HG02610 (cell line): ENCODE data around the gene CDH24.
A peak's percentile ranks its signal among the peaks of the same experiment; 100 is the strongest.

Experiments
- ATAC-seq: cut with Tn5 transposase; IDR thresholded peaks from one replicate; pipeline ENCODE4 v1.9.1; 2021; ENCODE audit warnings: mild to moderate bottlenecking, moderate library complexity; ENCODE audit not compliant: unreplicated experiment

The CDH24 gene

DNA sequence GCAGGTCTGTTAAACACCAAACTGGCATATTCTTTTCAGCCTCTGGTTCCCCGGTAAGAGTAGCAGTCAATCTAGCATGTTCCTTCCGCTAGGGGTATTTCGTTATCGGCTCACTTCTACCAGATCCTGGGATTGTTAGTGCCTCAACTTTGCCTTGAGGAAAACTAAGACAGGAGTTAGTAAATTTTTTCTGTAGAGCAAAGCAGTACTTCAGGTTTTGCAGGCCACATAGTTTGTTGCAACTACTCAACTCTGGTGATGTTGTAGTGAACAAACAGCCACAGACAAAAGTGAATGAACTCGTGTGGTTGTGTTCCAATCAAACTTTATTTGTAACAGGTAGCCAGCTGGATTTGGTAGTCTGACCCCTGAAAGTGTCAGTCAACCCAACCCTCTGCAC lies 6.3 kb upstream of the CDH24 start:
- no peak for ATAC-seq

- no peak for ATAC-seq
Observed at GRCh38 chr14:23062002-23062401, 4.7 kb upstream of the CDH24 start.

DNA sequence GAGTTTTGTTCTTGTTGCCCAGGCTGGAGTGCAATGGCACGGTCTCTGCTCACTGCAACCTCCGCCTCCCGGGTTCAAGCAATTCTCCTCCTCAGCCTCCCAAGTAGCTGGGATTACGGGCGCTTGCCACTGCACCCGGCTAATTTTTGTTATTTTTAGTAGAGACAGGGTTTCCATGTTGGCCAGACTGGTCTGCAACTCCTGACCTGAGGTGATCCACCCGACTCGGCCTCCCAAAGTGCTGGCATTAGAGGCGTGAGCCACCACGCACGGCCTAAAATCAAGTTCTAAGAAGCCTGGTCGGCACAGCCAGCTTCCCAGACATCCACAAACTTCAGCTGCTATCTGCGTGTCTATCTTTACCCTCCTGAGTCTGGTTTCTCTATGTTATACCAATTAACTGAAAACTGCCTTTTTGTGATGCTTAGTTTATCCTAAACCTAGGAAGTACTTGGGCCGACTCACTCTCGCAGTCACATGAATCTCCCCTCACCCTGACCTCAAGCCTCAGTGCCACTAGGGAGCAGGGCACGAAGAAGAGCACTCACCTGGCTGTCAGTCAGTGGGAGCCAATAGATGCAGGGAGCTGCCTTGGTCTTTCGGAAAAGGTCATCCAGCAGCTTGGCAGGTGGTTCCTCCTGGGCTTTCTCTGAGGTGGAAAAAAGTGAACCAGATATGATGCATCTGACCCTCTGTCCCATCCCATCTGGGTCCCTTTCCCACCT lies 3.4 kb upstream of the CDH24 start:
- no peak for ATAC-seq

- no peak for ATAC-seq
Observed at GRCh38 chr14:23058654-23059504, 1.6 kb upstream of the CDH24 start.

DNA sequence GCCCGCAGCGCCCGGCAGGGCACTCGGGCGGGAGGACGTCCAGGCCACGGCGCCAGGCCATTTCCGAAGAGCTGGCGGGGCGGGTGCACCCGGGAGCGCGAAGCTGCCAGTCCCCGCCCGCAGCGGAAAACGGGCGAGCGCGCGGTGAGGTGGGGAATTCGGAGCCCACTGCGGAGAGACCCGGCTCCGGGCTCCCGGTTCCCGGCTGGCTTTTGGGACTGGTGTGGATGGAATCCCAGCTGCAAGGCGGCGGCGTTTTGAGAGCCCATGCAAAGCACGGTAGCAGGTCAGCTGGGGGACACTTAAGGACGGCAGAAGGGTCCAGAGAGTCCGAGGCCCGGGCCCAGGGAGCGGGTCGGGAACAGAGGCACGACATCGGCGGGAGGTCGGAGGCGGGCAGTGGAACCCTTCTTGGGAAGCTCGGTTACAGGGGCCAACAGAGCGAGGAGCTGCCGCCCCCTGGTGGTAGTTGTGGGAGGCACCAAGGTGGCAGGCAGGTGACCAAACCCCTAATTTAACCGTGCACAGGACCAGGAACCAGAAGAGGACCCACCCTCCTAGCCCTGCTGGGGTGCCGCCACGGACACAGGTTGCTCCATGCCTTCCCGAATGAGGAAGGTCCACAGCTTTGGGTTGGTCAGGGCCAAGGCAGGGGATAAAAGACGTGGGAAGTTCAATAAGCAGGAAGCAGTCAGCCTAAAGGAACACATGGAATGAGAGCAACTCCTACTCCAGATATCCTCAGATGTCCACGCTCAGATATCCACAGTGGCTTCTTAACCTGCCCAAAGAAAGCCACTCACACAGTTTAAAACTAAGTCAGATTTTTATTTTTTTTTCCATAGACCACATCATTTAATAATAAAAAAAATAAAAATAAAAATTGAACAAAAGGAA lies 685 bp upstream of the CDH24 start:
- peak; percentile 49 for ATAC-seq

GRCh38 chr14:23056145-23056955 lies 970 bp downstream of the CDH24 start:
- ATAC-seq: peak; percentile 55

- ATAC-seq: no peak
Observed at GRCh38 chr14:23055621-23056144, 1.6 kb downstream of the CDH24 start.

DNA sequence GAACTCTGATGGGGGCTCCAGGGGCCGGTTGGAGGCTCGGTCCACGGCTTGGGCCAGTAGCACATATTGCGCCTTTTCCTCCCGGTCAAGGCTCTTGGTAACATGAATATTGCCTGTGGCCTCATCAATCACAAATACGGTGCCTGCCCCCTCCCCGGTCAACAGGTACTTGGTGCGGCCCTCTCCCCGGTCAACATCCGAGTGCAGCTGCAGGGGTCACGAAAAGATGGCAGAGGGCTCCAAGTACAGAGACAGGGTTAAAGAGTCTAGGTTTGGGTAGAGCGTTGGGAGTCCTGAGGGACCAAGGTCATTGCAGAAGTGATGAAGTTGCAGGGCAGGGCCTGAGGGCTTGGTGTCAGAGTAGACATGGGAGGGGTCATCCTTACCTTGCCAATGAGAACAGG lies 2.2 kb downstream of the CDH24 start:
- no peak for ATAC-seq

DNA sequence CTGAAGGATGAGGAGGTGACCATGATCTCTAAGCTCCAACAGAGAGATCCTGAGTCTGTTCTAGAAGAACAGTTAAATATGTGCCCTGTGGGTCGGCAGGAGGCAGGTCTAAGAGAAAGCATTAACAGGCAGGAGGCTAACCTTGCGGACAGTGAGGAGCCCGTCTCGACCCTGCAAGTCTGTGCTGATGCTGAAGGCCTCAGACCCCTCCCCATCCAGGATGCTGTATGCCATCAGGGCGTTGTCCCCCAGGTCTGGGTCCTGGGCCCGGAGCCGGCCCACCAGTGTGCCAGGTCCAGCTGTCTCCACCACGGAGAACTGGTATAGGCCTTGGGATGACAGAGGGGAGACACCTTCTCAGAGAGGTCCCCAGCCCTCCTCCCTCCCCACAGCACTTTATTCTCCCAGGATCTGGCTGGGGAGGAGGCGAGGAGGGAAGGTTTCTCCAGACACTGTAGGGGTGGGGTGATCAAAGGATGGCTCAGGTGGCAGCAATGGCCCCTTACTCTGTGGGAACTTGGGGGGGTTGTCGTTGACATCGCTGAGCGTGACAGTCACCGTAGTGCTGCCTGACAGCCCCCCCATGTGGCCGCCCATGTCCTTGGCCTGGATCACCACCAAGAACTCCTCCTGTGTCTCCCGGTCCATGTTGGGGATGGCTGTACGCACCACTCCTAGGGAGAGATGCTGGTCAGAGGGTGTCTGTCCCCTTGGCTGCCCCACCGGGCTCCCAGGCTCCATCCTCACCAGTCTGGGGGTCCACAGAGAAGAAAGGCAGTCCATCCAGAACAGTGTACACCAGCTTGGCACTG lies 3.1 kb downstream of the CDH24 start:
- ATAC-seq: no peak

DNA sequence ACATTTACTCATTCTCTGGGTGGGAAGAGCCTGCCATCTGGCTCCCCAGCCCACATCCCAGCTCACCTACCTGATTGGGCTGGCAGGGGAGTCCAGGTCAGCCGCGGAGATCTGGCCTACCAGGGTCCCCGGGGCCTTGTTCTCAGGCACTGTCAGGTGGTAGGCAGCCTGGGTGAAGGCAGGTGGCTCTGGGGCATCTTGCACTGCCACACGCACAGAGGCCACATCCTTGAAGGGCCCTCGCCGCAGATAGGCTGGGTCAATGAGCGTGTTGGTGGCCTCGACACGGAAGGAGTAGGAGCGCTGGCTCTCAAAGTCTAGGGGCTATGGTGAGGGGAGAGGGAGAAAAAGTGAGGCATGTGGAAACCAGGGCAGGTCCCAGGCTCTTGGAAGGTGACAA lies 3.9 kb downstream of the CDH24 start:
- ATAC-seq: no peak

DNA sequence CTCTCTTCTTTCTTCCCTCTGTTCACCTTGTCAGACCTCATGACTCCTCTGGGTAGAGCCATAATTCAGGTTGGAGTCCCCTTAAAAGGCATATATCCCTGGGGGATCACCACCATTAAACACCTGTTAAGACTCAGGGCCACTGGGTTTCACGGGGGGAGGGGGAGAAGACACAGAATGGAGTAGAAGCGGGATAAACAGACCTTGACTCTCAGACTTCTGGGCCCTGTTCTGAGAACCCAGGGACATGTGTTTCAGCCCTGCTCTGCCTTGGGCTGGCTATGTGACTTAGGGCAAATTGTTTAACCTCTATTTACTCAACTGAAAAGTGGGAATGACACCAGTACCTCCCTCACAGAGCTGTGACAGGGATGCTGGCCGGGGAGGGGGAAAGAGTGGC lies 4.6 kb downstream of the CDH24 start:
- ATAC-seq: no peak

DNA sequence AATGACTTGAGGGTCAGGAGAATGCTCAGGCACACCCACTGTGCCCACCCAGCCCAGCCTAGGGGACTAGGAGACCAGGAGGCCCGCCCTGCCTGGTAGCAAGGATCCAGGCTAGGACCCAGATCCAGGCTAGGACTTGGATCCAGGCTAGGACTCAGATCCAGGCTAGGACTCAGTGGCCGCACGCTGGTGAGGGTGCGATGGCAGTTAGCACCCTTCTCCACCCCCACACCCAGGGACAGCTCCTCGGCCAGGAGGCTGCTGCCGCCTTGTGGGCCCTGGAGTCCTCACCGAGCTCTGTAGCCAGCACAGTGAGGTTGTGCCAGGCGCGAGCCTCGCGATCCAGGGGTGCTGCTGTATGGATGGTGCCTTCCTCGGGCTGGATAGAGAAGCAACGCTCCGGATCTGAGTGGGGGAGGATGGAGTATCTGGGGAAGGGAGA lies 5.1 kb downstream of the CDH24 start:
- no peak for ATAC-seq

DNA sequence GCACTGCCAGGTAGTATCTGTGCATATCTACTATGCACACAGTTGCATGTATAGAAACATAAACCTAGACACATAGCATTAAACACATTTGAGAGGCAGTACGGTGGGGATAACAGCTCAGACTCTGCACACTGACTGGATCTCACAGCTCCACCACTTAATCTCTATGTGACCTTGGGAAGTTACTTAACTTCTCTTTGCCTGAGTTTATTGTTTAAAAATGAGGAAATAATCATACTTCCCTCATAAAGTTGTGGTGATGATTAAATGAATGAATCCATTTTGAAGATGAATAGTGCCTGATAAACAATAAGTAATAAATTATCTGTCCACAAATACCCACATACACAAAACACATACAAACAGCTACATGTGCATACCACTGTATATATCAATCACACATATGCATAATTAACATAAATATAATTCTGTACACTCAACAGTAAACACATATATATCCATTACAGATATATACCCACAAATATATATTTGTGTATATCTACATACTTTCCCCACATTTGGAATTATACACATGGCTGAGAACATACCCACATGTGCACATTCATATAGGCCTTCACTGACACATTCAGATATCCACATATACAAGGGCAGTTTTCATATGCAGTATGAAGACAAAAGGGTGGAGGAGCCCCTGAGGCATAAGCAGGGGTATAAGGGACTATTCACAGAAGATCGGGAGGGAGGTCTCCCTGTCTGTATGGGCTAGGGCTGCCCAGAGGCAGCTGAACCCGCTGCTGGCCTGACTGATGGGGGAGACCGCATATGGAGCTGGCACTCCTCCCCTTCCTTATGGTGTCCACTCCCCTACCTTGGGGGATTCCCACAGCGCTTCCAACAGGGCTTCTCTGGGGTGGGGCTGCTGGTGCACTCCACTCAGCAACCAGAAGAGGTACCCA lies 5.9 kb downstream of the CDH24 start:
- no peak for ATAC-seq

- no peak for ATAC-seq
Observed at GRCh38 chr14:23049011-23049410, 8.3 kb downstream of the CDH24 start.

- no peak for ATAC-seq
Observed at GRCh38 chr14:23047751-23048693, 9.3 kb downstream of the CDH24 start.

GRCh38 chr14:23047034-23047634 lies 10.2 kb downstream of the CDH24 start:
- ATAC-seq: no peak
